PC-9 (cell line): ENCODE results near the gene TRMT1. TPM values are rescaled to one million over a fixed set of nuclear protein-coding genes. Genes with fewer than 3 reads are reported as not detected.

Experiments used
- BruUV-seq: library from RNA; stranded (reverse); fragments of 400-500 nt; replicated peaks from 2 replicates; lab custom pipeline; 2021; lab: Mats Ljungman, UMichigan
- CTCF ChIA-PET: fragments of 300-600 bp; sonication (Branson Sonifier 250); formaldehyde crosslinking; loops from one replicate; lab custom pipeline; 2022; ENCODE audit warnings: antibody characterized with exemption; lab: Charles Lee
- POLR2A ChIA-PET: fragments of 300-600 bp; sonication (Branson Sonifier 250); formaldehyde crosslinking; loops from one replicate; lab custom pipeline; 2022; ENCODE audit warnings: antibody characterized with exemption; ENCODE audit not compliant: unreplicated experiment; lab: Charles Lee
- DNase-seq, 2 experiments: peaks; one replicate each; pipeline versions ENCODE4 v3.0.0 to v3.0.0-alpha.2; 2015 to 2022; ENCODE audit warnings: mixed read lengths in 1 of 2
- H2AFZ ChIP-seq: fragments of 200-600 bp; sonication (generic); 2 replicates; pipeline ENCODE4 v1.8.1; 2017; ENCODE audit warnings: antibody characterized with exemption
- H3F3A ChIP-seq: fragments of 200-600 bp; sonication (generic); 2 replicates; pipeline ENCODE4 v1.8.1; 2017; ENCODE audit warnings: antibody characterized with exemption, mild to moderate bottlenecking, low read depth; ENCODE audit not compliant: insufficient read depth
- H3K27ac ChIP-seq: fragments of 200-600 bp; sonication (generic); 2 replicates; pipeline ENCODE4 v1.6.1; 2016; ENCODE audit warnings: mixed run types
- H3K27me3 ChIP-seq: fragments of 200-600 bp; sonication (generic); 2 replicates; pipeline ENCODE4 v1.6.1; 2016; ENCODE audit warnings: low read depth, mixed run types; ENCODE audit not compliant: insufficient read depth
- H3K36me3 ChIP-seq: fragments of 200-600 bp; sonication (generic); 2 replicates; pipeline ENCODE4 v1.6.1; 2016; ENCODE audit warnings: low read depth, mixed run types
- H3K4me1 ChIP-seq: fragments of 200-600 bp; sonication (generic); replicated peaks from 2 replicates; pipeline ENCODE4 v1.6.1; 2016; ENCODE audit warnings: mixed run types; ENCODE audit not compliant: insufficient read depth
- H3K4me2 ChIP-seq: fragments of 200-600 bp; sonication (generic); 2 replicates; pipeline ENCODE4 v1.6.1; 2017; ENCODE audit warnings: mixed run types
- H3K4me3 ChIP-seq: fragments of 200-600 bp; sonication (generic); 2 replicates; pipeline ENCODE4 v1.6.1; 2016; ENCODE audit warnings: mixed run types
- H3K79me2 ChIP-seq: fragments of 200-600 bp; sonication (generic); 2 replicates; pipeline ENCODE4 v1.6.1; 2017; ENCODE audit warnings: low read depth, mixed run types
- H3K9me2 ChIP-seq: fragments of 200-600 bp; sonication (generic); 2 replicates; pipeline ENCODE4 v1.8.1; 2017; ENCODE audit warnings: mild to moderate bottlenecking; ENCODE audit not compliant: insufficient read depth
- H3K9me3 ChIP-seq: fragments of 200-600 bp; sonication (generic); 2 replicates; pipeline ENCODE4 v1.8.1; 2016; ENCODE audit warnings: low read depth; ENCODE audit not compliant: insufficient read depth
- H4K20me1 ChIP-seq: fragments of 200-600 bp; sonication (generic); 2 replicates; pipeline ENCODE4 v1.8.1; 2017; ENCODE audit not compliant: insufficient read depth
- EZH2 ChIP-seq: fragments of 200-600 bp; sonication (generic); IDR thresholded peaks from 2 replicates; pipeline ENCODE4 v1.8.0; 2017; ENCODE audit warnings: antibody characterized with exemption, low read depth
- intact Hi-C: fragments of 100-400 bp; cut with micrococcal nuclease; formaldehyde crosslinking; loops from one replicate; pipeline ENCODE4 v1.10.0; 2022; ENCODE audit not compliant: unreplicated experiment
- total RNA-seq: library from RNA; stranded (reverse); gene quantifications from 2 replicates; pipeline ENCODE4 v1.2.3, GENCODE V29; 2021
- TF ChIP-seq, protein P1 (sequence below): fragments of 200-600 bp; sonication (generic); conservative IDR thresholded peaks from 2 replicates; pipeline ENCODE4 v1.6.1; 2017; ENCODE audit warnings: mixed run types, antibody characterized with exemption, mild to moderate bottlenecking, moderate library complexity

The TRMT1 gene
- total RNA-seq, 1 experiment from 2014 or later = 44.1 TPM

DNA sequence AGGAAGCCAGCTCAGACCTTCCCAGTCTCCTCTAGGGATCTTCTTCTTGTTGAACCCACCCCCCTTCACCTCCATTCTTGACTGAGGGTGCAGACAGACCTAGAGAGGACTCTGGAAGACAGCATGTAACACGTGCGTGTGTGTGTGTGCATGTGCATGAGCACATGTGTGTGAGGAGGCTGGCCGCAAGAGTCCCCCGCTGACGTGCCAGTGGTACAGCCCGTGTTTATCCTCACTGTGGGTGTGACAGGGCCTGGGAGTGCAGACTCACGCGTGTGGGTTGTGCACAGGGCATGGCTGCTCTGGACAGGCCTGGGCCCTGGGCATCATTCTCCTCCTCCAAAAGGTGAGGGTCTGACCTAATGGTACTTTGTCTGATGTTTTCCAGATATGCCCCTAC lies 40.2 kb downstream of the TRMT1 start:
- no peaks in the 10 kb centered on the region for H3K9me3 ChIP-seq
- TF ChIP-seq, protein P1, sequence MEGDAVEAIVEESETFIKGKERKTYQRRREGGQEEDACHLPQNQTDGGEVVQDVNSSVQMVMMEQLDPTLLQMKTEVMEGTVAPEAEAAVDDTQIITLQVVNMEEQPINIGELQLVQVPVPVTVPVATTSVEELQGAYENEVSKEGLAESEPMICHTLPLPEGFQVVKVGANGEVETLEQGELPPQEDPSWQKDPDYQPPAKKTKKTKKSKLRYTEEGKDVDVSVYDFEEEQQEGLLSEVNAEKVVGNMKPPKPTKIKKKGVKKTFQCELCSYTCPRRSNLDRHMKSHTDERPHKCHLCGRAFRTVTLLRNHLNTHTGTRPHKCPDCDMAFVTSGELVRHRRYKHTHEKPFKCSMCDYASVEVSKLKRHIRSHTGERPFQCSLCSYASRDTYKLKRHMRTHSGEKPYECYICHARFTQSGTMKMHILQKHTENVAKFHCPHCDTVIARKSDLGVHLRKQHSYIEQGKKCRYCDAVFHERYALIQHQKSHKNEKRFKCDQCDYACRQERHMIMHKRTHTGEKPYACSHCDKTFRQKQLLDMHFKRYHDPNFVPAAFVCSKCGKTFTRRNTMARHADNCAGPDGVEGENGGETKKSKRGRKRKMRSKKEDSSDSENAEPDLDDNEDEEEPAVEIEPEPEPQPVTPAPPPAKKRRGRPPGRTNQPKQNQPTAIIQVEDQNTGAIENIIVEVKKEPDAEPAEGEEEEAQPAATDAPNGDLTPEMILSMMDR = no peak
- no peak for TF ChIP-seq EZH2
- H3F3A ChIP-seq = 0 out of 2 replicates have a peak, but pooled peaks cover 8% of the 10 kb centered on the region
- peaks cover 22% of the 10 kb centered on the region; the same call in 1 of the 2 replicates for H3K27me3 ChIP-seq
- POLR2A ChIA-PET = no interaction called here
- no peak overlapping the region for H3K4me2 ChIP-seq
- BruUV-seq = no TSS peak
- no peak overlapping the region for H3K4me3 ChIP-seq
- no peak overlapping the region for H2AFZ ChIP-seq
- no peaks in the 10 kb centered on the region for H3K4me1 ChIP-seq
- intact Hi-C loops = no loop called here
- no peaks in the 10 kb centered on the region for H3K9me2 ChIP-seq
- DNase-seq = no peak
- no peak overlapping the region for H3K27ac ChIP-seq
- H3K79me2 ChIP-seq = no peaks in the 10 kb centered on the region
- no peaks in the 10 kb centered on the region for H3K36me3 ChIP-seq
- CTCF ChIA-PET = interaction anchor here (0.7 kb wide), 1 partner anchor 12 kb away, joined by 8 read pairs; no protein-coding TSS in a partner anchor
- H4K20me1 ChIP-seq = no peaks in the 10 kb centered on the region

DNA sequence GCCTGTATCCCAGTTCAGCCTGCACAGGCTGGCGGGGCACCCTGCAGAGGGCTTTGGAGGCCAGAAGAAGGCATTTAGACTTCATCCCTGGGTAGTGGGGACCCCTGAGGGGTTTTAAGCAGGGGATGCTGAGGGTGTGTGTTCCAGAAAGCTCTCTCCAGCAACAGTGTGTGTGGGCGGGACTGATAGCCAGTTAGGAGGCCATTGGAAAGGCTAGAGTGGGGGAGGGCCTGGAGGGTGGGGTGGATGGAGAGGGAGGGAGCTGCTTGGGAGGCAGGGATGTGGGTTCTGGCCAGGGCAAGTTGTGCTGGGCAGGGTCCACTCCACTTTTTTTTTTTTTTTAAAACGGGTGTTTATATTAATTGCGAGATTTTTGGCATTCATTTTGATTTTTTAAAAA lies 42.2 kb downstream of the TRMT1 start:
- no peaks in the 10 kb centered on the region for H3K4me1 ChIP-seq
- no peaks in the 10 kb centered on the region for H3K79me2 ChIP-seq
- BruUV-seq = no TSS peak
- H3K27me3 ChIP-seq = peaks cover 40% of the 10 kb centered on the region; the same call in 1 of the 2 replicates
- no peaks in the 10 kb centered on the region for H3K36me3 ChIP-seq
- H3K9me2 ChIP-seq = no peaks in the 10 kb centered on the region
- no peak overlapping the region for H3K4me3 ChIP-seq
- no peak overlapping the region for H3K4me2 ChIP-seq
- no peaks in the 10 kb centered on the region for H3K9me3 ChIP-seq
- no peaks in the 10 kb centered on the region for H3F3A ChIP-seq
- H4K20me1 ChIP-seq = no peaks in the 10 kb centered on the region
- no peak overlapping the region for H3K27ac ChIP-seq
- TF ChIP-seq EZH2 = no peak
- TF ChIP-seq, protein P1 = no peak
- ChIA-PET CTCF (no interaction called here), POLR2A (interaction anchor here (0.8 kb wide), 1 partner anchor 193 kb away, joined by 4 read pairs; no protein-coding TSS in a partner anchor)
- DNase-seq = no peak
- H2AFZ ChIP-seq = no peak overlapping the region
- intact Hi-C loops = no loop called here

DNA sequence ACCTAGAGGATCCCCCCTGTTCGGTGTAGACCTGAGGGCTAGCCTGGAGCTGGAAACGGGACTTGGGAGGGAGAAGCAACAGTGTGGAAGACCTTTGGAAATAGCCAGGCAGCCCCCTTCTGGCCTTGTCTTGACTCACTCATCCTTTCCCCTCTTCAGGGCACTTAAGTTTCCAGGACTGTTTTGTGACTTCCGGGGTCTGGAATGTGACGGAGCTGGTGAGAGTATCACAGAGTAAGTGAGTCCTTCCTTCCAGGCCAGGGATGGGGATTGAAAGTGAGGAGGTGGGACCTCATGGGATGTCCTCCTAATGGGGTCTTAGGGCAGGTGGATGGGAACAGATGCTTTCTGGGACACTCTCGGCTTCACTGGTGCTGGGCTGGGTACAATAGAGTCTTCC lies 43.3 kb downstream of the TRMT1 start:
- Histone ChIP-seq H3K79me2 (no peaks in the 10 kb centered on the region), H3K4me1 (no peaks in the 10 kb centered on the region), H3K9me3 (no peaks in the 10 kb centered on the region), H3K36me3 (no peaks in the 10 kb centered on the region), H3K4me3 (no peak overlapping the region), H4K20me1 (no peaks in the 10 kb centered on the region), H3K4me2 (no peak overlapping the region), H2AFZ (no peak overlapping the region), H3K9me2 (no peaks in the 10 kb centered on the region), H3F3A (no peaks in the 10 kb centered on the region), H3K27me3 (peaks cover 44% of the 10 kb centered on the region; the same call in 1 of the 2 replicates), H3K27ac (no peak overlapping the region)
- no TSS peak for BruUV-seq
- intact Hi-C loops = no loop called here
- TF ChIP-seq, protein P1 = no peak
- TF ChIP-seq EZH2 = no peak
- no peak for DNase-seq
- ChIA-PET POLR2A (no interaction called here), CTCF (no interaction called here)
